Measurements from ENCODE around the gene LRRC74B.

DNA sequence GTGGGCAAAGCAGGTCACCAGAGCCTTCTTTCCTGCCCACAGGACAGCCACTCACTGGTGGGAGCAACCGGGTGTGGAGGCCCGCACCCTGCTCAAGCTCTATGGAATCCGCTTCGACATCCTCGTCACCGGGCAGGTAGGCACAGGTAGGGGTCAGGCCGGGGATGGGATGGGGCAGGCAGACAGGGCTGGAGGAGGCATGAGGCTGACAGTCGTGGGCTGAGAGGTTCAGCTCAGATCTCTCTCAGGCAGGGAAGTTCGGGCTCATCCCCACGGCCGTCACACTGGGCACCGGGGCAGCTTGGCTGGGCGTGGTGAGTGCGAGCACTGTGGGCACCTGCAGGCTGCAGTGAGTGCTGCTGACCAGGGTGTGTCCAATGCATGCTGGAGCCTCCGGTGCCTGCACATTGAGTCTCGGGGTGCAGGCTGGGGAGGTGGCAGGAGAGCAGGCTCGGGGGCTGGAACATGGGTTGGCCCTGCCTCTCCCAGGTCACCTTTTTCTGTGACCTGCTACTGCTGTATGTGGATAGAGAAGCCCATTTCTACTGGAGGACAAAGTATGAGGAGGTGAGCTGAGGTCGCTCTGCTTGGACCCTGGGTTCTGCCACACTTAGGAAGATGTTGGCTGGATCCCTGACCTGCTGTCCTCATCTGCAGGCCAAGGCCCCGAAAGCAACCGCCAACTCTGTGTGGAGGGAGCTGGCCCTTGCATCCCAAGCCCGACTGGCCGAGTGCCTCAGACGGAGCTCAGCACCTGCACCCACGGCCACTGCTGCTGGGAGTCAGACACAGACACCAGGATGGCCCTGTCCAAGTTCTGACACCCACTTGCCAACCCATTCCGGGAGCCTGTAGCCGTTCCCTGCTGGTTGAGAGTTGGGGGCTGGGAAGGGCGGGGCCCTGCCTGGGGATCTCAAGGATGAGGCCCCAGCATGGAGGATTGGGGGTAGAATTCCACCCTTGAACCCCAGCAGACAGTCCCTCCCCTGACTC lies 19.7 kb upstream of the LRRC74B start:
- TF ChIP-seq, protein P1, sequence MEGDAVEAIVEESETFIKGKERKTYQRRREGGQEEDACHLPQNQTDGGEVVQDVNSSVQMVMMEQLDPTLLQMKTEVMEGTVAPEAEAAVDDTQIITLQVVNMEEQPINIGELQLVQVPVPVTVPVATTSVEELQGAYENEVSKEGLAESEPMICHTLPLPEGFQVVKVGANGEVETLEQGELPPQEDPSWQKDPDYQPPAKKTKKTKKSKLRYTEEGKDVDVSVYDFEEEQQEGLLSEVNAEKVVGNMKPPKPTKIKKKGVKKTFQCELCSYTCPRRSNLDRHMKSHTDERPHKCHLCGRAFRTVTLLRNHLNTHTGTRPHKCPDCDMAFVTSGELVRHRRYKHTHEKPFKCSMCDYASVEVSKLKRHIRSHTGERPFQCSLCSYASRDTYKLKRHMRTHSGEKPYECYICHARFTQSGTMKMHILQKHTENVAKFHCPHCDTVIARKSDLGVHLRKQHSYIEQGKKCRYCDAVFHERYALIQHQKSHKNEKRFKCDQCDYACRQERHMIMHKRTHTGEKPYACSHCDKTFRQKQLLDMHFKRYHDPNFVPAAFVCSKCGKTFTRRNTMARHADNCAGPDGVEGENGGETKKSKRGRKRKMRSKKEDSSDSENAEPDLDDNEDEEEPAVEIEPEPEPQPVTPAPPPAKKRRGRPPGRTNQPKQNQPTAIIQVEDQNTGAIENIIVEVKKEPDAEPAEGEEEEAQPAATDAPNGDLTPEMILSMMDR (IDR thresholded peaks at IDR 0.05) = no peak
- TF ChIP-seq EP300 (IDR thresholded peaks at IDR 0.05) (no peak), POLR2A (IDR thresholded peaks at IDR 0.05) (peak in 1 of 2 donors; percentile 10), POLR2AphosphoS5 (IDR thresholded peaks at IDR 0.05) (no peak)

Data from gastroesophageal sphincter (tissue), 3 donors.